Measurements from ENCODE around the gene IFNG-AS1. TPM values are rescaled to one million over a fixed set of nuclear protein-coding genes. Genes with fewer than 3 reads are reported as not detected.

The IFNG-AS1 gene
- total RNA-seq, 2 donors from 2014 or later = not detected

- H3K9me3 ChIP-seq = no peaks in the 10 kb centered on the region
- no peaks in the 10 kb centered on the region for H3K36me3 ChIP-seq
- no peak overlapping the region for H3K27ac ChIP-seq
- no peaks in the 10 kb centered on the region for H3K4me1 ChIP-seq (replicated peaks)
- 95% methylated on average over 1 of the region's 1 CpG for WGBS
- no peaks in the 10 kb centered on the region for H3K27me3 ChIP-seq (replicated peaks; ENCODE audit: insufficient read depth)
- no peak for TF ChIP-seq POLR2AphosphoS5 (IDR thresholded peaks at IDR 0.05)
- no peak for TF ChIP-seq CTCF (IDR thresholded peaks at IDR 0.05)
- TF ChIP-seq POLR2A (IDR thresholded peaks at IDR 0.05) = no peak
- H3K4me3 ChIP-seq = no peak overlapping the region
- intact Hi-C loops (cut with DNase I) = no loop called here
- DNase-seq (ENCODE audit: low spot score) = no peak
Observed at GRCh38 chr12:68065687-68066086, 76.4 kb downstream of the IFNG-AS1 start.

- 86% methylated on average over 6 of the region's 6 CpGs for WGBS
- intact Hi-C loops (cut with DNase I) = no loop called here
- no peak for TF ChIP-seq POLR2A (IDR thresholded peaks at IDR 0.05)
- TF ChIP-seq POLR2AphosphoS5 (IDR thresholded peaks at IDR 0.05) = no peak
- TF ChIP-seq CTCF (IDR thresholded peaks at IDR 0.05) = no peak
- H3K4me1 ChIP-seq (replicated peaks) = no peaks in the 10 kb centered on the region
- no peak overlapping the region for H3K4me3 ChIP-seq
- no peaks in the 10 kb centered on the region for H3K27me3 ChIP-seq (replicated peaks; ENCODE audit: insufficient read depth)
- no peak overlapping the region for H3K27ac ChIP-seq
- no peaks in the 10 kb centered on the region for H3K36me3 ChIP-seq
- no peaks in the 10 kb centered on the region for H3K9me3 ChIP-seq
- no peak for DNase-seq (ENCODE audit: low spot score)
Observed at GRCh38 chr12:68067762-68068376, 78.6 kb downstream of the IFNG-AS1 start.

GRCh38 chr12:68069275-68069674, 80.0 kb downstream of the IFNG-AS1 start:
- H3K36me3 ChIP-seq = no peaks in the 10 kb centered on the region
- H3K9me3 ChIP-seq = no peaks in the 10 kb centered on the region
- no peaks in the 10 kb centered on the region for H3K27me3 ChIP-seq (replicated peaks; ENCODE audit: insufficient read depth)
- 96% methylated on average over 3 of the region's 3 CpGs for WGBS
- no peak for DNase-seq (ENCODE audit: low spot score)
- no peak for TF ChIP-seq CTCF (IDR thresholded peaks at IDR 0.05)
- no peak for TF ChIP-seq POLR2A (IDR thresholded peaks at IDR 0.05)
- no peak for TF ChIP-seq POLR2AphosphoS5 (IDR thresholded peaks at IDR 0.05)
- intact Hi-C loops (cut with DNase I) = no loop called here
- no peak overlapping the region for H3K27ac ChIP-seq
- no peaks in the 10 kb centered on the region for H3K4me1 ChIP-seq (replicated peaks)
- H3K4me3 ChIP-seq = no peak overlapping the region

Small RNAs within 50 kb of the gene (small RNA-seq; reads per million reads assigned to genes)
- gene AC005294.1 (0 reads per million in 2 donors), gene RPL39P28 (0 reads per million in 2 donors)

Other genes starting within 250 kb of the IFNG-AS1 start
- not detected for gene IFNG, start 170.3 kb downstream of the IFNG-AS1 start, total RNA-seq
- gene IL26, start 236.4 kb downstream of the IFNG-AS1 start, total RNA-seq = not detected